Measurements from ENCODE around the gene SLC5A12. TPM values are rescaled to one million over a fixed set of nuclear protein-coding genes. Genes with fewer than 3 reads are reported as not detected.

SLC5A12 gene
- total and polyA plus RNA-seq, 12 donors: 0.05 TPM; not detected in 11

GRCh38 chr11:26764825-26765224 lies 43.0 kb upstream of the SLC5A12 start:
- Histone ChIP-seq H3K4me3 (no peak overlapping the region), H3K9me3 (no peaks in the 10 kb centered on the region), H3K4me1 (no peaks in the 10 kb centered on the region), H3K36me3 (no peaks in the 10 kb centered on the region), H3K27ac (no peak overlapping the region), H3K27me3 (no peaks in the 10 kb centered on the region)
- WGBS, 2 donors: 88 to 89% methylated on average over 3 of the region's 3 CpGs
- DNase-seq (no peak), ATAC-seq (no peak)
- intact Hi-C loops (cut with DNase I): no loop called here
- no peak for TF ChIP-seq CTCF (IDR thresholded peaks at IDR 0.05)

- no peak overlapping the region for H3K27ac ChIP-seq
- H3K9me3 ChIP-seq: no peaks in the 10 kb centered on the region
- H3K4me3 ChIP-seq: no peak overlapping the region
- no peaks in the 10 kb centered on the region for H3K4me1 ChIP-seq
- WGBS, 2 donors: 85 to 93% methylated on average over 5 of the region's 5 CpGs
- intact Hi-C loops (cut with DNase I): no loop called here
- no peak for ATAC-seq
- TF ChIP-seq CTCF (IDR thresholded peaks at IDR 0.05): no peak
- no peaks in the 10 kb centered on the region for H3K36me3 ChIP-seq
- no peak for DNase-seq
- no peaks in the 10 kb centered on the region for H3K27me3 ChIP-seq
These were observed 42.5 kb upstream of the SLC5A12 start for GRCh38 chr11:26764315-26764714.

GRCh38 chr11:26762089-26762488 lies 40.2 kb upstream of the SLC5A12 start:
- WGBS, 2 donors: 74 to 77% methylated on average over 5 of the region's 5 CpGs
- no peak overlapping the region for H3K4me3 ChIP-seq
- no peaks in the 10 kb centered on the region for H3K4me1 ChIP-seq
- DNase-seq (no peak), ATAC-seq (no peak)
- intact Hi-C loops (cut with DNase I): no loop called here
- no peaks in the 10 kb centered on the region for H3K27me3 ChIP-seq
- no peaks in the 10 kb centered on the region for H3K9me3 ChIP-seq
- H3K36me3 ChIP-seq: no peaks in the 10 kb centered on the region
- H3K27ac ChIP-seq: no peak overlapping the region
- no peak for TF ChIP-seq CTCF (IDR thresholded peaks at IDR 0.05)

- Histone ChIP-seq H3K9me3 (no peaks in the 10 kb centered on the region), H3K4me1 (no peaks in the 10 kb centered on the region), H3K36me3 (no peaks in the 10 kb centered on the region), H3K27me3 (no peaks in the 10 kb centered on the region), H3K27ac (no peak overlapping the region), H3K4me3 (no peak overlapping the region)
- 64 to 68% methylated on average over 4 of the region's 4 CpGs for WGBS, 2 donors
- DNase-seq: no peak
- peak in 5 of 8 donors; percentile 33 to 71 (median 63) for ATAC-seq
- intact Hi-C loops (cut with DNase I): no loop called here
- TF ChIP-seq CTCF (IDR thresholded peaks at IDR 0.05): no peak
These were observed 39.5 kb upstream of the SLC5A12 start for GRCh38 chr11:26761361-26761809.
